ENCODE data around the gene ALX4.

ALX4 gene

DNA sequence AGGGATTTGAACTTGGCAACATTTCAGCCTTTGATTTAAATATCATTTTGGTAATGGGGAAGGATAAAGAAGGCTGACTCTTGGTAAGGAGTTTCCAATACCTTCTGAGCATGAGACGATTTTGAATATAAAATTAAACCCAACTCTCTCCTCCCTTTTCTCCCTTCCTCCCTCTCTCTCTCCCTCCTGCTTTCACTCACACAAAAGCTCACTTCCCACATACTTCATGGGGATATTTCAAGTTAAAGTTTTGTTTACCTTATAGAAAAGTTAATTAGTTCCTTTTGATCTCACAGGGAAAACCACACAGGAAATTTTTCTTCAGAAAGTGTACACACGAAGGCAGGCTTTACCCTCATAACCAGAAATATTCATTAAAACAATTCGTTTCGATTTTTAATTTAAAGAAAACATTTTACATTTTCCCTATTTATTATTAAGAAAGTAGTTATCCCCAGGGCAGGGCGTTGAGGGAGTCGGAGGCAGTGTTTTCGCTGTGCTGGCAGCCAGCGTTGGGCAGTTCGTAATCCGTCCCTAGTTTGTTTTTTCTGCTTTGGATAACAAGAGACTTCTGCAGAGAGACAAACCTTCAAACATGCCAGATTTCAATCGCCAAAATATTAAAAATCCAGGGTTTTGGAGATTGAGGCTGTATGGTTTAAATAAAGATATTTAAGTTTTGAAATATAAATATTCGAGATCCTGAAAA, 25.3 kb upstream of the ALX4 start:
- no peak for DNase-seq (ENCODE audit: low spot score)

DNA sequence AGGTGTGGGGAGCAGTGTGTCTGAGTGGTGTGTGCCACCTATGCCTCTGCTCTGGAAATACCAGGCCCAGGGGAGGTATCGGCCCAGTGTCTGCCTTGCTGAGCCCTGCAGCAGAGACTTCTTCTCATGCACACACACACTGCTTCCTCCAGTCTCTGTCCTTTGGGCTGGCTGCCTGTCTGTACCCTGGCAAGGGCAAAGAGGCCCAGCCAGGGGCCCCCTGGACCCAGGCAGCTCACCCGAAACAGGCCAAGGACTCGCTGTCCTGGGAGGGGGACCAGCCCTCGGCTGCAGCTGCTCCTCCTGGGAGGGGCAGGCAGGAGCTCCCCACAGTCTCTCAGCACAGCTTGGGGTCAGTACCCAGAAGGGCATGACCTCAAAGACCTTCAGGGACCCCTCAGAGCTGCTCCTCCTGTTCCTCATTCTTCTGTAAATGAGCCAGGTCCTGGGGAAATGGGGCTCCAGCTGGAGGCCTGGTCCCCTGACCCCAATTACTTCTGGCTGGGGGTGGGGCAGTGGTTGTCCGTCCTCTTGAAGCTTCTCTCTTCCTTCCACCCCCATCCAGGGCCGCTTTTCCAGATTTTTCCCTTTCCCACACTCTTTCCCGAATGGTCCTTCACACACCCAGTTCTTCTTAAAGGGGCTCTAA, 24.5 kb upstream of the ALX4 start:
- DNase-seq (ENCODE audit: low spot score): no peak

DNA sequence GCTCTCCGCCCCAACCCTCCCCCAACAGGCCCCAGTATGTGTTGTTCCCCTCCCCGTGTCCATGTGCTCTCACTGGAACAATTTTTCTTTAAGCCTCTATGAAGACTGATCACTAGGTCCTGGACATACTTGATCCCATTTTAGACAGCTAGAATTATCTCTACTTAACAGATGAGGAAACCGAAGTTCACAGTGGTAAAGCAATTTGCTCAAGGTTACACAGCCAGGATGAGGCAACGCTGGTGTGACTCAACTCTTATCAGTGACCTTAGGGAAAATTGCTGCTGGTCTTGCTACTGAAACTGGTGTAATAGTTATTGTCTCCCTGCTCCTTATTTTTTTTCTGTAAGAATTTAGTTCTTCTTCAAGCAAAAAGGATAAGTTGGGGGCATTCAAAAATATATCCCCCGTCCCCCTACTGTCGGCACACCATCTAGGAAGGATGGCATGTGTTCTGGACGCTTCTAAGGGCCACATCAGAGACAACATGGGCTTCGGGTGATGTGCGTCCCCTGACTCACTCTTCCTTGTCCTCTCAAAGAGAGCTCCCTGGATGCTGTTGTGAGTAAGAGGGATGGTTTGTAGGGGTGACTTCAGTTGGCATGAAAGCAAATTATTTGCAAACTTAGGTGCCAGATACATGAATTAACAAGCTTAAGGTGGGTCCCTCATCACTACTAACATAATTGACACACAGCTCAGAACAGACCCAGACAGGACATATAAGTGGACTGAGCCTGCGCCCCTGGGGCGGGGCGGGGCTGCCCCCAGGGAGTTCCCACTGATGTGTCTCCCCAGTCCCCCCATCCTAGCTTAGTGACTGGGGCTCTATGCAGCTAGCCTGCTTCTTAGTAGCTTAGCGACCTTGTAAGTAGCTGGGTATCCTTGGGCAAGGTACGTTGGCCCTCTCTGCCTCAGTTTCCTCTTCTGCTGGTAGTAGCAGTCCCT, 23.6 kb upstream of the ALX4 start:
- DNase-seq (ENCODE audit: low spot score): no peak

DNA sequence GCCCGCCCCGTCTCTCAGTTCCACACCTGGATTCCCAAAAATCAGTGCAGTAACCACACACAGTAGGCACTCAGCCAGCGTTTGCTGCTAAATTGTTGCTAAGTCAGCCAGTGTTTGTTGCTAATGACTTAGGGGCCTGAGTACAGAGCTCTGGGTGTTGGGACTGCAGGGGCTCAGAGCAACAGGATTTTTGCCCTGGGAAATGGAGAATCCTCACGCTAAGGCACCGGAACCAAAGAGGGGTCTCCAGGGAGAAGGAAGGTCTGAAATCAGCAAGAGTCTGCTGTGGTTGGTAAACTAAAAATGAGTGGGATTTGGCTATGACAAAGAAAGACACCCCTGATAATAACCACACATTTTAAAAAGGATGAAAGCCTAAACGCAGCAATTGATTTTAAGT, 22.7 kb upstream of the ALX4 start:
- DNase-seq (ENCODE audit: low spot score): no peak

DNA sequence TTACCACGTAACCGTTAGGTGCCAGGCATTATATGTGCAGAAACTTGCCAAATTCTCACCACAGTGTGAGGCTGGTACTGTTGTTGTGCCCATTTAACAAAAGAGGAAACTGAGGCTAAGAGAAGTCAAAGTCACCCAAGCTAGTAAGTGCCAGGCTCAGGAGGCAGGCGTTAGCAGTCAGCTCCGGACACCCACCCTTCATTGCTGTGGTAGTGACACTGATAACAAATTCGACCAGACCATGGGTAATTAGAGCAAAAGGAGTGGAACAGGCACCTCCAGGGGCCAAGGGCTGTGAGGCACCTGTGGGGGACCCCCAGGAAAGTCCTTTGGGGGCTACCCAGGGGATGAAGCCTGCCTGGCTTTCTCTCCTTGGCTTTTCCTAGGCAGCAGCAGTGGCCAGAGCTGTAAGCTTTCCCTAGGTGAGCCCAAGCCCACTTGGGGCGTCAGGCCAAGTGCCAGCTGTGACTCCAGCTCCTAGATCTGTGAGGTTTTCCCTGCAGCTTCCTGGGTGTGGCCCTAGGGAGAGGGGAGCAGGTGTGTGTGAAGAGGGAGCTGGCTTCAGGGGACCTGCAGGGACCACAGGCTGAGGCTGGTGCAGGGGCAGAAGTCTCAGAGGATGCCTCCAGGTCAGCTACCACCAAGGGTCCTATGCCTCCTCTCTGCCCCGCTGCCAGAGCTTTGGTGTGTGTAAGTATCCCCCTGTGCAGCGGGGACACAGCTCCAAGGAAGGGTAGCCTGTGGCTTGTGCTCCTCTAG, 19.7 kb upstream of the ALX4 start:
- DNase-seq (ENCODE audit: low spot score): no peak

DNA sequence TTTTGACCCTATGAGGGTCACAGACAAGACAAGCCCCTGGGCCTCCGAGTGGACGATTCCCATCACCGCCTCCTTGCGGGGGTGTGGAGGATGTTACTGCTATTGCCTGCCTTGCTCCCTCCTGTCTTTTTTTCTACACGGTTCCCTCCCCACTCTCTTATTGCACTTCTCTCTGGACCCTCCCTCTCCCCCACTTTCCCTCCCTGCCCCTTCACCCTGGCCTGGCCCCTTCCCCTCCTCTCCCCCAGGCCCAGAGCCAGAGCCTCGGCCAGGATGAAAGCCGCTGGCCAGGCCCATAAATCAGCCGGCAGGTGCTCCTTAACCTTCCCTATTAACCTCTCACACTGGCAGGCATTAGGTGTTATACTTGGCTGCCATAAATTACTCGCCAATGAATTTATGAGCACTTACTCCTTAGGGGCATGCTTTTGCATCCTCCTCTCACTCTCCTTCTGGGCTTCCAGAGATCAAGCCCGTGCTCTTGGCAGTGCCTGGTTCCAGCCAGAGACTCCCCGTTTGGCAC, 18.3 kb upstream of the ALX4 start:
- DNase-seq (ENCODE audit: low spot score): no peak

DNA sequence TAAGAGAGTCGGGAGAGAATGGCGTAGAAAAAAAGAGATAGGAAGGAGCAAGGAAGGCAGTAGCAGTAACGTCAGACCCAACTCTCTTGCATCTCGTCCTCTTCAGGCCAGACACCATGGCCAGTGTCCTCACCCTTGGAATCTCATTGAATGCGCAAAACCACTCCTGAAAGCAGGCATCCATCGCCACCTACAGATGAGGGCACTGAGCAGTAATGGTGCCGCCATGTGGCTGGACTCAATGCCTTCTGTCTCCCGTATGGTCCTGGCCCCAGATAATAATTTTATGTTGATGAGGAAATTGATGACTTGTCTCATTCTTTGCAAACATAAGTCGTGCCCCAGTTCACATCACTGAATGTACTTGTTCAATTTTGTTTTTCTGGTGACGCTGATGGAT, 17.8 kb upstream of the ALX4 start:
- no peak for DNase-seq (ENCODE audit: low spot score)

DNA sequence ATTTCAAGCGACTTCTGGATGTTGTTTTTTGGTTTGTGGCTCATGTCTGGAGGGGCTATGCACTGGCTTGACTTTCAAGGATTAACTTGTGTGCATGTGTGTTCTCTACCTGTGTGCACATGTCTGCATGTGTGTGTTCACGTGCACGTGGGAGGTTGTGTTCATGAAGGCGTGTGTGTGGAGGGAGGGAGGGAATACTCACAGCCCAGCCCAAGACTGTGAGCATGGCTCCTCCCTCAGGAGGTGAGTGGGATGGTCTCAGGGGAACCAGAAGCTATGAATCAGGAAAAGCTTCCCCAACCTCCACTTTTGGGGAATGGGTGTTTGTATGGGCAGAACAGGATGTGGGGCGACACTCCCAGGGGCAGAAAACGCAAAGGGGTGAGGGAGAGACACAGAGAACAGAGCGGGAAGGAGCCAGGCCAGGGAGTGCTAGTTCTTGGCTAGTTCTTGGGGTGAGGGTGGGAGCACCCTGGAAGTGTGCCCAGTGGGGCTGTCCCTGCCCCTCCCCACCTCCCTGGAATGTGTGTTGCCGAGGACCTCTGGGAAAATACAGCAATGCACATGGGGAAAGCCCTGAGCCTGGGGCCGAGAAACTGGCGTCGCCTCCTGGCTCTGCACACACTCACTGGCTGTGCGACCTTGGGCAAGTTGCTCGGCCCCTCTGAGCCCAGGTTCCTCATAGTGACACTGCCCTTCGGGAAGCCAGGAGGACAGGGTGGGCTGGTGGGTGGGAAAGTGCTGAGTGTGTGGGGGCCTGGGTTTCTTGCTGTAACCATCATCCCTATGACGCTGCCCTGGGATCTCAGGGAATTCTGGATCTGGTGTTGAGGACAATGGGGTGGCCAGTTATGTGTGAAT, 16.9 kb upstream of the ALX4 start:
- no peak for DNase-seq (ENCODE audit: low spot score)

DNA sequence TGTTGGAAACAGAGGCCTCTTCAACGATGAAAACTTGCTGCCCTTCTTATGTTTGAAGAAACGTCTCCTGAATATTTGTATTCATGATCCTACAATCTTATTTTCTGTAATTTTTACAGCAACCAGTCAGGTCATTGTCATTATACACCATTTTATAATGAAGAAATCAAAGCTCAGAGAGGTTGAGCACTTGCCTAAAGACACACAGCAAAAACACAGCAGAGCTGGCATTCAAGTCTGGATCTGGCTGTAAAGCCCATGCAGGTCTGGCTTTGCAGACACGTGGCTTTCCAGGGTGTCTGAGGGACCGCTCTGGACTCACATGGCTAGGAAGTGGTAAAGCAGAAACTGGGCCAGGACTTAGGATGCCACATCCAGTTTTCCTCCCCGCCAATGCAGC, 15.8 kb upstream of the ALX4 start:
- DNase-seq (ENCODE audit: low spot score): no peak

DNA sequence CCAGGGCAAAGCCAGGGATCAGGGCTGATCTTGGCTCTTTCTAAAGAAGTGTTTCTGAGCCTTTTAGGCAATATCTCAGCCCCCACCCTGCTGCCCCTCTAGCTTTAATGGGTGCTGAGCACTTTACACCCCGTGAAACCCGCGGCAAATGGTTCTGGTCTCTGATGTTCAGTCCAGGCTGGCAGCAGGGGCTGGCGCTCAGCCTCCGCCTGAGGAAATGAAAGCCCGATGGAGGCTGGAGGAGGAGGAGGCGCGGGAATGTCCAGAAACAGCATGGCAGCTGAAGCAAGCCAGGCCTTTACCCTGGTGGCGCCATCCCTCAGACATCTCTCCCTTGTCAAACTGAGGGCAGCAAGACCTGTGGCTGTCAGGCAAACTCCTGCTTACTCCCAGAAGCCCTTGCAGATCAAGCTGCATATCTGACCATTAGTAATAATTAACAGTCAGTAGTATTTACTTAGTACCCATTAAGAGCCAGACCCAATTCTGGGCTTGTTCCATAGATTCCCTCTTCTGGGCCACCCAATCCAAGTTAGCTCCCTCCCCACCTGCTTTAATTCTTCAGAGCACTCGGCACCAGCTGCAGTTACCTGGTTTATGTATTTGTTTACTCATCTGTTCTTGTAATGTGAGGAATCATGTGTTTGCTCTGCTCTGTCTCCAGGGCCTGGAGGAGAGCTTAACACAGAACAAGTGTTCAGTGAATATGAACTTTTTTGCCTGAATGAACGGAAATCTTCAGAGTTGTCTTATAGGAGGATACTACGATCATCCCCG, 15.0 kb upstream of the ALX4 start:
- no peak for DNase-seq (ENCODE audit: low spot score)

DNA sequence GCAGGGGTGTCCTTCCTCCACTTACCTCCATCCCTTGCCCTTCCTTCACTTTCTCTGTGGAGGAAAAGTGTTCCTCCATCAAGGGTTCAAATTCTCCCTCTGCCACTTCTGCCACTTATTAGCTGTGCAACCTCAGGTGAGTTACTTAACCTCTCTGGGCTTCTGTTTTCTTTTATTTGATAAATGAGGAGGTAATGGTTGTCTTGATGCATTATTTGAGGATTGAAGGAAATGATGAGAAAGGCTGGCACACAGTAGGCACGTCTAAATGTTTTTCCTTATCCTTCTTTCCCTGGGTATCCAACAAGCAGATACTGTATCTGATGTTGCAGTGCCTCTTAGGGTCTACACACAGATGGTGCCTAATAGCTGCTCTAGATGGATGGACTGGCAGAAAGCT, 14.3 kb upstream of the ALX4 start:
- DNase-seq (ENCODE audit: low spot score): no peak

DNA sequence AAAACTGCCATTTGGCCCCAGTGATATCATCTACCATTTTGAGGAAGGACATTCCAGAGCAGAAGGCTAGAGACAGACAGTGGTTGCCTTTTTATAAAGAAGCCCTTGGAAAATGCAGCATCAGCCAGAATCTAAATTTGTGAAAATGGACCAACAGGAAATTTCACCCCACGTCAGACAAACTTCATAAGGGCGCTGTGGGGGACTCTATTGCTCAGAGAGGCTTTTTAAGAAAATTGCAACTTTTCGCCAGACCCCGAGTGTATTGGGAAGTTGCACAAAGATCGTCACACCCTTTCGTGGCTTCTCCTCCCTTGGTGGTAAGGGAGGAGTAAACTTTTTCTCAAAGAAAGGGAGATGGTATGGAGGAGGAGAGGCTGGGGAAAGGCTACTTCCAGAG, 12.3 kb upstream of the ALX4 start:
- no peak for DNase-seq (ENCODE audit: low spot score)

DNA sequence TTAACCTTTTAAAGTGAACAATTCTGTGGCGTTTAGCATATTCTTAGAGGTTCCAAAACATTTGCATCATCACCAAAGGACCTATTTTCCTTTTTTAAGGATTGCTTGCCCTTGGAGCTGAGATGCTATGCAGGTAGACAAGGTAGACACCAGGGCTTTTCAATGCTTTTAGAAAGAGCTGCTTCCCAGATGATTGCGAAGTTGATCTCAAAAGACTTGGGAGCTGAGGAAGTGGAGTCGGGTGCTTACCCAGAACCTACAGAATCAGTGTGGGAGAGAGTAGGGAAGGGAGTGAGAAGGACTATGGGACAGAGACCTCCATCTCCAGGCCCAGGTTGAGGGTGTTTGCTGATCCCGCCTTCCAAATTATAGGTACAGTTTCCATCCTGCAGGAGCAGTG, 11.1 kb upstream of the ALX4 start:
- no peak for DNase-seq (ENCODE audit: low spot score)

DNA sequence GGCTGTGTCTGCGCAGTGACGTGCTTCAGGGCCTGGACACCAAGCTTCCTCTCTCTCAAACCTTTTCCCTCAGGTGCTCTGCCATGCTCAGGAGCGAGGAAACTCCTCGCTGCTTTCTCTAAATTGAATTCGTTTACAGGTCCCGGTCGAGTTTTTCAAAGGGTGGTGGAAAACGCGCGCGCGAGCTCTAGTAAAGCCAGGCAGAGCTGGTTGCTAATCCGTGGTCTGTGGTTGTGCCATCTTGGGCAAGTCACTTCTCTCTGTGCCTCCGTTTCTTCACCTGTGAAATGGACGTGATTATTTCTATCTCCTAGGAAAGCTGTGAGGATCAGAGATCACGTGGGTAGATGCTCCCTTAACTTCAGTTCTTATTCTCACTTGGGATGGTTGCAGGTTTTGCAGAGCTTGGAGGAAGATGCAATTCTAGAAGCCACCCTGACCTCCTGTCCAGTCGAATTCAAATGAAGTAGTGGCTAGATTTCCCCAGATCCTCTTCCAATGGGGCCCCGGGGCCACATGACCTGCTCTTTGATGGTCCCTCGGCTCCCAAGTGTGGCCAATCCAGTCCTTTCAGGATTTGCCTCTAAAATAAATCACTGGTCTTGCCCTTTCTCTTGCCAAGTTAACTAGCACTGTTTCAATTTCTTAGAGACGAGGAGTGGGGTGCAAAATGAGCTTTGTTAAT, 10.5 kb upstream of the ALX4 start:
- DNase-seq (ENCODE audit: low spot score): no peak

DNA sequence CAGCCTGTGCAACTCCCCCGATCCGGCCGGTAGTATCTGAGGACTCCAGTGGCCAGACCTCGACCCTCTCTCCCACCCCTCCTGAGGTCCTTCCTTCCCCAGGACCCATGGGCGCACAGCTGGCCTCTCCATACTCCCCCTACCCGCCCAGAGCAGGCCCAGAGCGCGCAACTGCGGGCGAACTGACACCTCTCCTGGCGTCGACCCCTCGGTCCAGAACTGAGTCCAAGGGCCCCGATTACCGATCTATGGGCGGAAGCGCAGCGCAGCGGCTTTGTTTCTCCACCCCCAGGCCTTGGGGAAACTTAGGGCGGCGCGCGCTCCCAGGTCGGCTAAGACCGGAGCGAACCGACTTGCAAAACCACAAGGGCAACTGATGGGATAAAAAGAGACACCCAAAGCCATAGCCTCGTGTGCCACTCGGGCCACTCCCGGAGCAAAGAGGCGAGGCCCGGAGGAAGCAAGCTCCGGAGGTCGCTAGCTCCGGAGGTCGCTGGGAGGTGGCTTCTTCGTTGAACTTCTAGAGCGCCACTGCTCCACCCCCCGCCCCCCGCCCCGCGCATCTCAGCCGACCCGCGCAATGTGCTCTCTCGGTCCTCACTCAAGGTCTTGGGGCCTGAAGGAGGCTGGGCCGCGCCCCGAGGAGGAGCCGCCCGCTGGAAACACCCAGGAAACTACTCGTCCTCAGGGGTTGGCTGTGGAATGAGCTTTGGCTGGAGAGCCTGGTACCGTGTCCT, 9.8 kb upstream of the ALX4 start:
- no peak for DNase-seq (ENCODE audit: low spot score)

DNA sequence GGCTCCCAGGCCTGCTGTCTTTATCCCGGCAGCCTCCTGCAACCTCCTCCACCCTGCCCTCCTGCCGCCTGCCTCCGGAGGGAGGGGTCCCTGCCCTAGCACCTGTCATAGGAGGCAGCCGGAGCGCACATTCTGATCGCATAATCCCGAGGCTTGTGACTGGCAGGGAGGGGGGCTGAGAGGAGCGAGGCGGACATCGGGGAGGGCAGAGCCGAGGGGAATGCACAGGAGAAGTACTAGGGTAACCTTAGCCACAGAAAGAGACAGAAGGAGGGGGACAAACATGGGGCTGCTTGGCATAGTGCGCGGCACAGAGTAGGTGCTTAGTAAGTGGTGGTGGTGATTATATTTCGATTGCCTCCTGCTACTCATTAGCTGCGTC, 9.2 kb upstream of the ALX4 start:
- DNase-seq (ENCODE audit: low spot score): no peak

DNA sequence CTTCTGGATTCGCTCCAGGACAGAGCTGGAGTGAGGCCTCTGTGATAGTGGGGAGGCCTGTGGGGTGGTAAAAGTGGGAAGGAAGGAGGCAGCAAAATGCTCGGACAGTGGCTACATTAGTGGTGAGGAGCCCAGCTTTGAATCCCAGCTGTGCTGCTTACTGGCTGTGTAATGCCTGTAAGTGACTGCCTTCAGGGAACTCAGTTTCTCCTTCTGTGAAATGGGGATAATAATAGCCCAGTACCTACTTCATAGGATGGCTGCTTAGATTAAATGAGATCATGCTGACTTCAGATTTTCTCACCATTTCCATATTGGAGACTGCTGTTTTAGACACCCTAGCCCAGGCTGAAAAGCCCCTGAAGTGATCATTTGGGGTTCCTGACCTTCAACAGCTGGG, 8.4 kb upstream of the ALX4 start:
- DNase-seq (ENCODE audit: low spot score): no peak

DNA sequence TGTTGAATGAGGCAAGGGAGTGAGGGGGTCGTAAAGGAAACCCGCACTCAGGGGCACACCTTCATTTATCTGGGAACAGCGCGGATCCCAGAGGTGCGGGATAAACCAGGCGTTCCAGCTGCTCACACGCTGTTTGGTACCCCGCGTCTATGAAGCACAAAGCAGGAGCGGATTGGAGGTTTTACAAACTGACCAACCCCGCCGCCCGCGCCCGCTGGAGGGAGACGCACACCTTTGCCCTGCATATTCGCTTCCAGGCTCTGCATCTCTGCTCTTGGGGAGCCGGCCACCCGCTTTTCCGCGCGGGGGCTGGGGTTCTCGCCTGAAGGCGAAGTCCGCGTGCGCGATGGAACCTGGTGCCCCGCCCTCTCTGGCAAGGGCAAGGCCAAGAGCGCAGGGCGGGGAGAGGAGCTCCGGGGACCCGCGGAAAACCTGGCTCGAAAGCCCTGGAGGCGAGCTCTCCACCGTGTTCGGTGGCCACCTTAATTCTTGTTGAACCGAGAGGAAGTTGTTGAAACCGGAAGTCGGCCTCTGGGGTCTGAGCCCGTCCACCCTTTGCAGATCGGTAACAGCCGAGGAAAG, 6.8 kb upstream of the ALX4 start:
- no peak for DNase-seq (ENCODE audit: low spot score)

Data from hepatic stellate cell (primary cell).